HG02763 (cell line): ENCODE measurements around the gene C15orf40.
"Not testable (repeated sequence)": the region's sequence is repeated elsewhere in the genome, so short reads cannot be mapped to it uniquely, and the experiment has no call there.

ENCODE experiments used
- ATAC-seq: cut with Tn5 transposase; IDR thresholded peaks from one replicate; pipeline ENCODE4 v1.9.1; 2021; ENCODE audit warnings: mild to moderate bottlenecking, moderate library complexity; ENCODE audit not compliant: unreplicated experiment

C15orf40 gene

DNA sequence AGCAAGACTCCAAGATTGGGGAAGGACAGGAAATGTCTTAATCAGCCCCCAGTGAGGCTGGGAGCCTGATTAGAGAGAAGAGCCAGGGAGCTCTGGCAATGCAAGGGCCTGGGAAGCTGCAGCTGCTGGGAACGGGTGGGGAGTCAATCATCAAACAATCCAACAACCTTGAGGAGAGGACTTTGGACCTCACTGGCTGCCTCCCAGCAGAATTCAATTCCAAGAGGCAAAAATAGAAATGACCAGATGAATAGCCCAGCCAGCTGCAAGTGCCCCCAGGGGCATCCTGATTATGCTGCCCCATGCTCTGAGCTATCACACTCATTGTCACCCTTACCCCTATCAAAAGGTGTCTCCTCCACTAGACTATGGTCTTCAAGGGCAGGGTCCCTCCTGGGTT lies 52.8 kb downstream of the C15orf40 start:
- no peak for ATAC-seq

DNA sequence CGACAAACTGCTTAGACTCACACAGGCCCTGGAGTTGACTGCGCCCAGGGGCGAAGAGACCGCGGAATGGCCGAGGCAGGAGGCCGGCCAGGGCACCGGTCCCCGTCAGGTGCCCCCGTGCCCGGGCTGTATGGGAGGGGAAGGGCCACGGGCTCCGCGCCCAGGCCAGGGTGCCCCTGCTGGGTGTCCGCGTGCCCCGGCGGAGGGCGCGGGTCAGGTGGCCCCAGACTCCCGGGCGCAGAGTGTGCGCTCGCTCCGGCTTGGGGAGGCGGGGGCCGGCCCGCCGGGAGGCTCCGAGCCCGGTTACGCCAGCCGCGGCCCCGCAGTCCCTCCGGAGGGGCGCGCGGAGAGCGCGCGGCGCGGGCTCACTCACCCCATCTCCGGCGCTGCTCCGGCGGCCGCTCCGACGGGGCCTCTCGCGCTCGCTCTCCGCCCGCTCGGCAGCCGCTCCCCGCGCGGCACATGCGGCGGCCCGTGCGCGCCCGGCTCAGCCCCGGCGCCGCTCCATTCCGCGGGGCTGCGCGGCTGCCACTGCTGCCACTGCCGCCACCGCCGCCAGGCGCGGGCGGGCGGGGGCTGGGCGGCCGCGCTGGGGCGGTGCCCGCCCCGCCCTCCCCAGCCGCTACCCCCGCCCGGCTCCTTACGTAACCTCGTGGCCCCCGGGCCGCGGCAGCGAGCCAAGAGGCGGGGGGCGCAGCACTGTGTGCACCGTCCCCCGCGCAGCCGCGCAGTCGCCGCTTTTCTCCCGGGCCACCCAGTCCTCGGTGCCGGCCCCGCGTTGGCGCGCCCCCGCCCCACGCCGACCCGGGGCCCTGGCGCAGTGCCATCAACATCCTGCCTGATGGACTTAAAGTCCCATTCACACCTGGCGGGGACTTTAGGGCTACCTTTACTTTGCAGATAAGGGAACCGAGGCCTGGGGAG lies 59.0 kb downstream of the C15orf40 start, which contains the start of gene HOMER2:
Gene HOMER2 (minus strand): TSS at position 563 of the 924 bp plus-strand sequence. CDS start 185 bp downstream, at position 378.
- ATAC-seq, result no peak

DNA sequence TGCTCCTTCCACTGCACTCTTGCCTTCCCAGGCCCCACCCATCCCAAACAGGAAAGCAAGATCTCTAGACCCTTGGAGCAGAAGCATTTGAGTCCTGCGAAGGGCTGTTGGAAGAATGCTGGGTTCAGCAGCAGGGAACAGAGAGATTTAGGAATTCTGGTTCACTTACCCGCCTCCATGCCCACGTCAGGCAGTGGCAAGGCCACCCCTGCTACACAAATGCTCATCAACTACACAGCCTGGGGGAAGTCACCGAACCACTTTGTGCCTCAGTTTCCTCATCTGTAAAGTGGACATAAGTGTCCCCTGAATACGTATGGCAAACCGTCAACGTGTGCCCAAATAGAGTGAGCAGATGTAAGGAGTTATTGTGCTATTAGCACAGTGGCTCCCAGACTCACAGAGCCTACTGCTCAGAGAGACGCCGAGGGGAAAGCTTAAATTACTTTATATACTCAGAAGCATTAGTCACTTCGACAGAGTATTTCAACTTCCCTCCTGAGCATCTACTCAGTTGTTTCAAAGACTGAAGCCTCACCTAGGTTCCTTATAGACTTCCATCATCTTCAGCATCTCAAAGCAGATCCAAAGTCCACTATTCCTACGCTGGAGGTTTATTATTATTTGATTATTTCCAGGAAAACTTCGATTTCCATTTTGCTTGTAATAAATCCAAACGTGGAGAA lies 59.8 kb downstream of the C15orf40 start:
- no peak for ATAC-seq

DNA sequence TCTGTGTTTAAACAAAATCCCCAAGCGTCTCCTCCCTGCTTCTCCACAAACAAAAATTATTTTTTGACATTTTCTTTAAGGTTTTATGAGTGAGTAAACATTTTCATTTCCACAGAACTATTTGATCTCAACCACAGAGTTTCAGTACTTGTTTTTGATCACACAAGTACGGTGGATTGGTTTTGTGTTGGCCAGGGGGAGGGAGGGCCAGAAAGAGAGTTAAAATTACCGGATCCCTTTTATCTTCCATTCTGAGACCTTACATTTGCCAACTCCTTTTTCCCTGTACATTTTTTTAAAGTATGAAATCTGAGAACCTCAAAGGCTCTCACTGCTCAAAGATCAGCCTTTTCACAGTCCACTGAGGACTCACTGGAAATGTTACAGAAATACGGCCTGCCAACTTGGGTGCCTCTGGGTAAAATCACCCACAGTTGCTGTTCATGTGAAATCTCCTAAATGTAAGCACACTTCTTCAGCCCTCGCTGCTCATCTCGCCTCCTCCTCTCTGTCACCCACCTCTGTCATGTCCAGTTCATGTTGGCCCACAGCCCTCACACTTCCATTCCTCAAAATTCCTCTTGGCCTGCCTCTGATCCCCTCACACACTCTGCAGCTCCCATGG lies 60.6 kb downstream of the C15orf40 start:
- no peak for ATAC-seq

DNA sequence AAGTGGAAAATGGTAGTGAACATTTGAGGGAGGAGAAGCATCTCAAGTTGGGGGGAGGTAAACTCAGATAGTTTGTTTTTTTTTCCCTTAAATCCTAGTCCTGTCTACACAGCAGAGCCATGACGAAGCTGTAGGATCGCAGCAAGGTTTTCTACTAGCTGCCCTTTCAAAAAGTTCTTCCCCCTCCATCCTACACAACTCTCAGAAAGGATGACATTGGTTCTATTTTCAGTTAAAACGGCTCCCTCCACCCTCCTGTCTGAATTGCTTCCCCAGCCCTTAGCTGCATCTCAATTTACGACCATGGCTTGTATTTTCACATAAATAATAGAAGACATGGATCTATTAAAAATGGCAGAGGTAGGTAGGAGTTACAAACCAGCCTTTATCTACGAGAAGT lies 61.1 kb downstream of the C15orf40 start:
- ATAC-seq, result no peak

DNA sequence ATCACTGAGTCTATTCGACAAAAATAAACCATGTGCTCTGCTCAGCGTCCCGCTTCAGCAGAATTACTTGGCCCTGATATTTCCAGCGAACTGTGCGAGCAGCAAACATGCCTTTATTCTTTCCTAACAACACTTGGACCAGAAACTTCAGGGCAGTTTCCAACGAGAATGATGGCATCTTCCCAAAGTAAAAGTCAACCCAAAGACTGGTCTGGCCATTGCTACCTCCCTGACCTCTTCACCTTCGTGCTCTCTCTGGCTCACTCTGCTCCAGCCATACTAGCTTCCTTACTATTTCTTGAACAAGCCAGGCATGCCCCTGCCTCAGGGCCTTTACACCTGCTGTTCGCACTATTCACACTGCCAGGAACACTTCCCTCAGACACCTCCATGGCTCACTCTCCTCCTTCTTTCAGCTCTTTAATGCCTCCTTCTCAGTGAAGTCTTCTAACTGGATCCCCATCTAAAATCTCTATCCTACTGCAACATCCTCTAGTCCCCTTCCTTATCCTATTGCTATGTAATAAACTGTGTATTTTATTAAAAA lies 65.2 kb downstream of the C15orf40 start:
- ATAC-seq, result no peak

DNA sequence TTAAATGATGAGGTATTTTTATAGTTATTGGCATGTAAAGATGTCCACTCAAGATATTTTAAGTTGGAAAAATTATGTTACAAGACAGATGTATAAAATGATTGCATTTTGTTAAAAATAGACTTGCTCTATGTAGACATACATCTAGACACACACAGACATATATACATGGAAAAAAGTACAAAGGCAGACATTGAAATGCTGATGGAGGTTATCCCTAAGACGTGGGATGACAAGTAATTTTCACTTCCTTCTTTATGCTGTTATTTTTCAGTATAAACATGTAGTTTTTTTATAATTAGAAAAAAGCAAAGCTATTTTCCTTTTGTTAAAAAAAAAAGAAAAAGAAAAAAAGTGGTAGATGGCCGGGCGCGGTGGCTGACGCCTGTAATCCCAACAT lies 66.1 kb downstream of the C15orf40 start:
- ATAC-seq, result no peak

DNA sequence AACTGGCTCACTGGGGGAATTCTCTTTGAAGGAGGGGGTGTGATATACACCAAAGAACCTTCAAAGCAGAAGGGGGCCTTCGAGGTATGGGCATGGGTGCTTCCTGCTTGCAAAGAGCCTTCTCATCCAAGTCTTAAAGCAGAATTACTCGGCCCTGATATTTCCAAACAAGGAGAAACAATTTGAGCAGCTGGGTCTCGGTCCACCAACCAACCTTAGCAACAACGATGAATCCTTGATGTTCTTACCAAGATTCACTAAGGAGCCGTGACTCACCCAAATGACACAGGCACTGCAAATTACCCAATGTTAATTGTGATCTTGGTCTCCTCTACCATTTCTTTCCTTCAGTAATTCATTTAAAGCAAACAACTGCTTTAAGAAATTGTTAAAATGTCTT lies 66.6 kb downstream of the C15orf40 start:
- no peak for ATAC-seq

DNA sequence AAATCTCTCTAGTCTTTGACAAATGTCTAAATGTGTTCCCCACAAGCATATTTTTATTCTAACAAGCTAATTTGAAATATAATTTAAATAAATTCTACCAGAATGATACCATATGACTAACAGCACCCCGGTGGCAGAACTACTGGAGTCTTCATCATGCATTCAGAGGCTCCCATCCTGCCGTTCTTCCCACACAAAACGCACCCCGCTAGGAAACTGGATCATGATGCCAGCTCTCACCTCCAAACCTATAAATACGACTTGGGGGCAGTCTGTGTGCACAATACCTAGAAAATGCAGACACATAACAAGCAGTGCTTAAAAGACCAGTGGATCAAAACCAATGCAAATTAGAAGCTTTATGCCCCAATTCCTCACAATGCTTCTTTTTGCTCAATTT lies 67.4 kb downstream of the C15orf40 start:
- ATAC-seq, result no peak

DNA sequence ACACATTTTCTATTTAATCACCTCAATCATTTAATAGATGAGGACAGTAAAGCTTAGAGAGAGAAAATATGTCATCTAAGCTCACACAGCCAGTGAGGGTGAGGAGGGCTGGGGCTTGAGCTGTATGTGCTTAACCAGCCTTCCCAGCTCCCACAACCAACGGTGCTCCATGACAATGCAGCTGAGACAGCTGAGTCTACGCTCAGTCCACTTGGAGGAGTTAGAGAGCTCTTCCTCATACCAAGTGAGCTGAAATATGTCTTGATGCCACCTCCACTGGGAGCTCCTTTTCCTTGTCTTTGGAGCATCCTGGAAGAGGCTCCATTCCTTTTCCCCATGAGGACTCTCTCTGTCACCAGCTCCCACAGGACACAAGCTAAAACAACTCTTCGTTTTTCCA lies 68.3 kb downstream of the C15orf40 start:
- ATAC-seq, result no peak

DNA sequence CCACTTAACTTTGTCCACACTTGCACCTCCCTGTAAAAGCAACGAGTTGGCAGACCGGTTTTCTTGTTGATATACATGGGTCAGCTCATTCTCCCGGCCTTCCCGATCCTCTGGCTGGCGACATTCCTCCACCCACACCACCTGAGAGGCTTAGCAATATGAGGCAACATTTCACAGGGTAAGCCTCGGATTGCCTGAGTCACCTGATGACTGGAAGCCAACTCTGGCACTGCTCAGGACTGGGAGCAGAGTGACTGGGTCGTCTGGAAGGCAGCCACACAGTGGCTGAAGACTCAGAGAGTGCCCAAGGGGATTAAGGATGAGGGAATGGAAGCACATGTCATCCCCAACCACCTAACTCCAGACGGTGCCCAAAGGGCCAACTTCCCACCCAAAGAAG lies 68.7 kb downstream of the C15orf40 start:
- ATAC-seq, result no peak

DNA sequence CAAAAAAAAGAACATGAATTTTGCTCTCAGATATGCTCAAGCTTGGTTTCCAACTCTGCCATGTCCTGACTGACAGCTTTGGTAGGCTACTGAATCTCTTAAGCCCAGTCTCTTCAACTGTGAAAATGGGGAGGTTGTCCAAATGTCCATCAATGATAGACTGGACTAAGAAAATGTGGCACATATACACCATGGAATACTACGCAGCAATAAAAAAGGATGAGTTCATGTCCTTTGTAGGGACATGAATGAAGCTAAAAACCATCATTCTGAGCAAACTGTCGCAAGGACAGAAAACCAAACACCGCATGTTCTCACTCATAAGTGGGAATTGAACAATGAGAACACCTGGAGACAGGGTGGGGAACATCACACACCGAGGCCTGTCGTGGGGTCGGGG lies 71.8 kb downstream of the C15orf40 start:
- not testable (repeated sequence) for ATAC-seq
